Astrocyte (in vitro differentiated cells and primary cell): ENCODE measurements around the gene KLF11. TPM values are rescaled to one million over a fixed set of nuclear protein-coding genes. Genes with fewer than 3 reads are reported as not detected.
A peak's percentile ranks its signal among the peaks of the same experiment; 100 is the strongest.

ENCODE experiments used
- DNase-seq: peaks from one replicate; pipeline ENCODE4 v3.0.0-alpha.2; 2010; ENCODE audit warnings: low read depth
- FAIRE-seq: peaks from 2 replicates; lab custom pipeline; 2011; peaks lifted over from hg19 to GRCh38; lab: Jason Lieb, UNC
- H2AFZ ChIP-seq: 2 replicates; pipeline ENCODE4 v1.6.0; 2012; ENCODE audit warnings: low read depth, low read length, inconsistent platforms
- H3K27ac ChIP-seq: 2 replicates; pipeline ENCODE4 v1.5.1; 2011; ENCODE audit warnings: low read depth, low read length, inconsistent platforms
- H3K27me3 ChIP-seq: 2 replicates; pipeline ENCODE4 v1.6.0; 2011; ENCODE audit warnings: low read length, inconsistent platforms; ENCODE audit not compliant: insufficient read depth
- H3K36me3 ChIP-seq: 2 replicates; pipeline ENCODE4 v1.5.1; 2011; ENCODE audit warnings: low read length, inconsistent platforms; ENCODE audit not compliant: insufficient read depth
- H3K4me1 ChIP-seq: 2 replicates; pipeline ENCODE4 v1.5.1; 2011; ENCODE audit warnings: low read length, inconsistent platforms; ENCODE audit not compliant: insufficient read depth
- H3K4me2 ChIP-seq: 2 replicates; pipeline ENCODE4 v1.6.0; 2012; ENCODE audit warnings: low read length, inconsistent platforms
- H3K4me3 ChIP-seq: 2 replicates; pipeline ENCODE4 v1.5.1; 2011; ENCODE audit warnings: low read depth, mild to moderate bottlenecking, low read length, inconsistent platforms; ENCODE audit not compliant: insufficient read depth
- H3K79me2 ChIP-seq: 2 replicates; pipeline ENCODE4 v1.6.0; 2012; ENCODE audit warnings: mild to moderate bottlenecking, low read length, inconsistent platforms; ENCODE audit not compliant: insufficient read depth
- H3K9ac ChIP-seq: 2 replicates; pipeline ENCODE4 v1.6.0; 2012; ENCODE audit warnings: mild to moderate bottlenecking, low read length, inconsistent platforms
- H3K9me3 ChIP-seq: 2 replicates; pipeline ENCODE4 v1.5.1; 2012; ENCODE audit warnings: low read depth, mild to moderate bottlenecking, low read length, inconsistent platforms; ENCODE audit not compliant: insufficient read depth
- H4K20me1 ChIP-seq: 2 replicates; pipeline ENCODE4 v1.6.0; 2012; ENCODE audit warnings: low read length, inconsistent platforms; ENCODE audit not compliant: insufficient read depth
- H3K27ac Mint-ChIP-seq: one replicate; pipeline ENCODE4 v1.8.0; 2021; ENCODE audit warnings: mild to moderate bottlenecking, mixed read lengths; ENCODE audit not compliant: unreplicated experiment
- H3K27me3 Mint-ChIP-seq: one replicate; pipeline ENCODE4 v1.8.0; 2021; ENCODE audit warnings: low read depth, mixed read lengths; ENCODE audit not compliant: unreplicated experiment
- H3K36me3 Mint-ChIP-seq: one replicate; pipeline ENCODE4 v1.8.0; 2021; ENCODE audit warnings: low read depth, mixed read lengths; ENCODE audit not compliant: unreplicated experiment
- H3K4me1 Mint-ChIP-seq: one replicate; pipeline ENCODE4 v1.8.0; 2021; ENCODE audit warnings: low read depth, mixed read lengths; ENCODE audit not compliant: unreplicated experiment
- H3K4me3 Mint-ChIP-seq: one replicate; pipeline ENCODE4 v1.8.0; 2021; ENCODE audit warnings: mild to moderate bottlenecking, moderate library complexity, mixed read lengths; ENCODE audit not compliant: unreplicated experiment
- H3K9me3 Mint-ChIP-seq: one replicate; pipeline ENCODE4 v1.8.0; 2021; ENCODE audit warnings: mild to moderate bottlenecking, mixed read lengths; ENCODE audit not compliant: unreplicated experiment
- EZH2 ChIP-seq: IDR thresholded peaks from 2 replicates; pipeline ENCODE4 v1.6.1; 2012; ENCODE audit warnings: mild to moderate bottlenecking, low read length, inconsistent platforms; ENCODE audit not compliant: insufficient read depth
- total RNA-seq: library from RNA; stranded (reverse); gene quantifications from 2 replicates; pipeline ENCODE4 v1.2.1, GENCODE V29; 2021
- TF ChIP-seq, protein P1 (sequence below): IDR thresholded peaks from 2 replicates; pipeline ENCODE4 v1.5.1; 2011; ENCODE audit warnings: low read depth, mild to moderate bottlenecking, inconsistent platforms, low read length, moderate library complexity; ENCODE audit not compliant: insufficient read depth

The KLF11 gene
- total RNA-seq, 1 donor from 2014 or later: 9.8 TPM

- Histone ChIP-seq H3K4me2 (no peak overlapping the region), H3K27ac (no peak overlapping the region), H3K4me1 (peaks cover 2% of the 10 kb centered on the region), H4K20me1 (no peaks in the 10 kb centered on the region), H2AFZ (no peak overlapping the region), H3K36me3 (no peaks in the 10 kb centered on the region), H3K4me3 (no peak overlapping the region), H3K79me2 (no peaks in the 10 kb centered on the region), H3K27me3 (no peaks in the 10 kb centered on the region), H3K9ac (no peak overlapping the region), H3K9me3 (no peaks in the 10 kb centered on the region)
- Mint-ChIP-seq H3K36me3 (no peaks in the 10 kb centered on the region), H3K4me3 (no peak overlapping the region), H3K4me1 (peaks cover 15% of the 10 kb centered on the region), H3K9me3 (no peaks in the 10 kb centered on the region), H3K27me3 (no peaks in the 10 kb centered on the region), H3K27ac (peak overlapping the region; percentile 75)
- no peak for FAIRE-seq
- no peak for DNase-seq
- TF ChIP-seq EZH2: no peak
- TF ChIP-seq, protein P1, sequence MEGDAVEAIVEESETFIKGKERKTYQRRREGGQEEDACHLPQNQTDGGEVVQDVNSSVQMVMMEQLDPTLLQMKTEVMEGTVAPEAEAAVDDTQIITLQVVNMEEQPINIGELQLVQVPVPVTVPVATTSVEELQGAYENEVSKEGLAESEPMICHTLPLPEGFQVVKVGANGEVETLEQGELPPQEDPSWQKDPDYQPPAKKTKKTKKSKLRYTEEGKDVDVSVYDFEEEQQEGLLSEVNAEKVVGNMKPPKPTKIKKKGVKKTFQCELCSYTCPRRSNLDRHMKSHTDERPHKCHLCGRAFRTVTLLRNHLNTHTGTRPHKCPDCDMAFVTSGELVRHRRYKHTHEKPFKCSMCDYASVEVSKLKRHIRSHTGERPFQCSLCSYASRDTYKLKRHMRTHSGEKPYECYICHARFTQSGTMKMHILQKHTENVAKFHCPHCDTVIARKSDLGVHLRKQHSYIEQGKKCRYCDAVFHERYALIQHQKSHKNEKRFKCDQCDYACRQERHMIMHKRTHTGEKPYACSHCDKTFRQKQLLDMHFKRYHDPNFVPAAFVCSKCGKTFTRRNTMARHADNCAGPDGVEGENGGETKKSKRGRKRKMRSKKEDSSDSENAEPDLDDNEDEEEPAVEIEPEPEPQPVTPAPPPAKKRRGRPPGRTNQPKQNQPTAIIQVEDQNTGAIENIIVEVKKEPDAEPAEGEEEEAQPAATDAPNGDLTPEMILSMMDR: no peak
Observed at GRCh38 chr2:10007921-10008808, 35.2 kb upstream of the KLF11 start.

DNA sequence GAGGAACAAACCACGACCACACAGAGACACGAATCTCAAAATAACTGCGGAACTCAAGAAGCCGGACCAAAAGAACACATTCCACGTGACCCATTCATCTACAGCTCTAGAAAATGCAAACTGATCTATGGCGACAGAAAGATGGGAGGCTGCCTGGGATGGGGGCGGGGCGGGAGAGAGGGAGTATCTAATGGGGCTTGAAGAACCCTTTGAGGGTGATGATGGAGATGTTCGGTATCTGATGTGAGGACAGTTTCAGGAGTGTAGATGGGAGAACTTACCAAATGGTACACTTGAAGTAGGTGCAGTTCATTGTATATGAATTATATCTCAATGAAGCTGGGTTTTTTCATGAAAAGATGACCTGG lies 34.6 kb upstream of the KLF11 start:
- H3K27me3 Mint-ChIP-seq: no peaks in the 10 kb centered on the region
- no peak overlapping the region for H2AFZ ChIP-seq
- H3K36me3 ChIP-seq: no peaks in the 10 kb centered on the region
- FAIRE-seq (no peak), DNase-seq (peak; percentile 30)
- H3K4me1 ChIP-seq: peaks cover 2% of the 10 kb centered on the region
- H3K9me3 ChIP-seq: no peaks in the 10 kb centered on the region
- H3K27ac Mint-ChIP-seq: peak overlapping the region; percentile 75
- TF ChIP-seq EZH2: no peak
- TF ChIP-seq, protein P1: no peak
- H4K20me1 ChIP-seq: no peaks in the 10 kb centered on the region
- no peaks in the 10 kb centered on the region for H3K27me3 ChIP-seq
- peaks cover 15% of the 10 kb centered on the region for H3K4me1 Mint-ChIP-seq
- no peak overlapping the region for H3K27ac ChIP-seq
- no peak overlapping the region for H3K4me3 Mint-ChIP-seq
- no peaks in the 10 kb centered on the region for H3K36me3 Mint-ChIP-seq
- H3K9me3 Mint-ChIP-seq: no peaks in the 10 kb centered on the region
- no peak overlapping the region for H3K4me2 ChIP-seq
- H3K9ac ChIP-seq: no peak overlapping the region
- H3K79me2 ChIP-seq: no peaks in the 10 kb centered on the region
- H3K4me3 ChIP-seq: no peak overlapping the region

- H3K4me1 ChIP-seq: peaks cover 2% of the 10 kb centered on the region
- H3K9ac ChIP-seq: no peak overlapping the region
- H3K4me3 ChIP-seq: no peak overlapping the region
- Mint-ChIP-seq H3K27ac (no peak overlapping the region), H3K4me1 (peaks cover 15% of the 10 kb centered on the region), H3K9me3 (no peaks in the 10 kb centered on the region), H3K4me3 (no peak overlapping the region), H3K36me3 (no peaks in the 10 kb centered on the region), H3K27me3 (no peaks in the 10 kb centered on the region)
- H3K27me3 ChIP-seq: no peaks in the 10 kb centered on the region
- no peaks in the 10 kb centered on the region for H3K36me3 ChIP-seq
- no peak overlapping the region for H3K4me2 ChIP-seq
- H3K9me3 ChIP-seq: no peaks in the 10 kb centered on the region
- DNase-seq (no peak), FAIRE-seq (no peak)
- H2AFZ ChIP-seq: no peak overlapping the region
- no peak for TF ChIP-seq EZH2
- TF ChIP-seq, protein P1: no peak
- no peaks in the 10 kb centered on the region for H3K79me2 ChIP-seq
- H4K20me1 ChIP-seq: no peaks in the 10 kb centered on the region
- H3K27ac ChIP-seq: no peak overlapping the region
Observed at GRCh38 chr2:10009271-10009810, 34.0 kb upstream of the KLF11 start.
